Measurements from ENCODE around the gene ZBTB17. TPM values are rescaled to one million over a fixed set of nuclear protein-coding genes. Genes with fewer than 3 reads are reported as not detected.

ZBTB17 gene
- total RNA-seq, 1 donor from 2014 or later = 19.5 TPM

GRCh38 chr1:16018749-16019643 lies 43.1 kb upstream of the ZBTB17 start:
- Mint-ChIP-seq H3K36me3 (no peaks in the 10 kb centered on the region), H3K27me3 (ENCODE audit: insufficient read depth, low read depth) (peaks cover 18% of the 10 kb centered on the region), H3K4me1 (peaks cover 42% of the 10 kb centered on the region), H3K9me3 (no peaks in the 10 kb centered on the region), H3K27ac (peak overlapping the region; percentile 86), H3K4me3 (peak overlapping the region; percentile 46)
- Histone ChIP-seq H3K4me1 (no peaks in the 10 kb centered on the region), H4K20me1 (ENCODE audit: low read depth) (no peaks in the 10 kb centered on the region), H3K79me2 (ENCODE audit: low read depth) (no peaks in the 10 kb centered on the region), H3K27me3 (peaks cover 16% of the 10 kb centered on the region), H3F3A (ENCODE audit: low read depth) (no peaks in the 10 kb centered on the region), H3K9me3 (ENCODE audit: low read depth) (no peaks in the 10 kb centered on the region), H3K27ac (no peak overlapping the region), H3K4me3 (no peak overlapping the region), H3K9ac (no peak overlapping the region), H2AFZ (replicated peaks) (no peak overlapping the region), H3K4me2 (no peak overlapping the region), H3K36me3 (no peaks in the 10 kb centered on the region)
- DNase-seq (ENCODE audit: low spot score) = no peak
- TF ChIP-seq EZH2phosphoT487 (IDR thresholded peaks at IDR 0.05) (no peak), EZH2 (IDR thresholded peaks at IDR 0.05) (no peak), CTCF (IDR thresholded peaks at IDR 0.05) (no peak)

GRCh38 chr1:16018308-16018707 lies 42.4 kb upstream of the ZBTB17 start:
- TF ChIP-seq EZH2 (IDR thresholded peaks at IDR 0.05) (no peak), EZH2phosphoT487 (IDR thresholded peaks at IDR 0.05) (no peak), CTCF (IDR thresholded peaks at IDR 0.05) (no peak)
- Mint-ChIP-seq H3K36me3 (no peaks in the 10 kb centered on the region), H3K27ac (peak overlapping the region; percentile 76), H3K4me1 (peaks cover 42% of the 10 kb centered on the region), H3K9me3 (no peaks in the 10 kb centered on the region), H3K4me3 (no peak overlapping the region), H3K27me3 (ENCODE audit: insufficient read depth, low read depth) (peaks cover 18% of the 10 kb centered on the region)
- Histone ChIP-seq H4K20me1 (ENCODE audit: low read depth) (no peaks in the 10 kb centered on the region), H3K9ac (no peak overlapping the region), H3F3A (ENCODE audit: low read depth) (no peaks in the 10 kb centered on the region), H3K9me3 (ENCODE audit: low read depth) (no peaks in the 10 kb centered on the region), H3K27ac (no peak overlapping the region), H3K4me1 (peaks cover under 1% of the 10 kb centered on the region), H3K4me3 (no peak overlapping the region), H2AFZ (replicated peaks) (no peak overlapping the region), H3K27me3 (peaks cover 23% of the 10 kb centered on the region), H3K36me3 (no peaks in the 10 kb centered on the region), H3K79me2 (ENCODE audit: low read depth) (no peaks in the 10 kb centered on the region), H3K4me2 (no peak overlapping the region)
- no peak for DNase-seq (ENCODE audit: low spot score)

- peak; percentile 70 for DNase-seq (ENCODE audit: low spot score)
- Mint-ChIP-seq H3K36me3 (no peaks in the 10 kb centered on the region), H3K27ac (peak within 1 kb of the TSS; percentile 76), H3K4me1 (peaks cover 42% of the 10 kb centered on the region), H3K27me3 (ENCODE audit: insufficient read depth, low read depth) (peaks cover 18% of the 10 kb centered on the region), H3K9me3 (no peaks in the 10 kb centered on the region), H3K4me3 (no peak within 1 kb of the TSS)
- H4K20me1 ChIP-seq (ENCODE audit: low read depth) = no peaks in the 10 kb centered on the region
- H3K27me3 ChIP-seq = peaks cover 29% of the 10 kb centered on the region
- no peaks in the 10 kb centered on the region for H3F3A ChIP-seq (ENCODE audit: low read depth)
- no peaks in the 10 kb centered on the region for H3K36me3 ChIP-seq
- no peak within 1 kb of the TSS for H3K9ac ChIP-seq
- H3K4me2 ChIP-seq = no peak within 1 kb of the TSS
- peaks cover 6% of the 10 kb centered on the region for H3K4me1 ChIP-seq
- peak within 1 kb of the TSS; percentile 61 for H2AFZ ChIP-seq (replicated peaks)
- TF ChIP-seq EZH2 (IDR thresholded peaks at IDR 0.05) (no peak), EZH2phosphoT487 (IDR thresholded peaks at IDR 0.05) (no peak), CTCF (IDR thresholded peaks at IDR 0.05) (peak; percentile 32)
- H3K79me2 ChIP-seq (ENCODE audit: low read depth) = no peaks in the 10 kb centered on the region
- no peak within 1 kb of the TSS for H3K4me3 ChIP-seq
- H3K27ac ChIP-seq = no peak within 1 kb of the TSS
- no peaks in the 10 kb centered on the region for H3K9me3 ChIP-seq (ENCODE audit: low read depth)
These were observed 41.8 kb upstream of the ZBTB17 start, which contains the start of gene HSPB7 for GRCh38 chr1:16017461-16018303. Gene HSPB7 (minus strand): TSS chr1:16018043. CDS start chr1:16017963, 80 bp downstream.

Data from neural progenitor cell (in vitro differentiated cells).